Measurements from ENCODE around the gene ERN2. TPM values are rescaled to one million over a fixed set of nuclear protein-coding genes. Genes with fewer than 3 reads are reported as not detected.

ERN2 gene
- total and polyA plus RNA-seq, 5 experiments from 2014 or later, result not detected

DNA sequence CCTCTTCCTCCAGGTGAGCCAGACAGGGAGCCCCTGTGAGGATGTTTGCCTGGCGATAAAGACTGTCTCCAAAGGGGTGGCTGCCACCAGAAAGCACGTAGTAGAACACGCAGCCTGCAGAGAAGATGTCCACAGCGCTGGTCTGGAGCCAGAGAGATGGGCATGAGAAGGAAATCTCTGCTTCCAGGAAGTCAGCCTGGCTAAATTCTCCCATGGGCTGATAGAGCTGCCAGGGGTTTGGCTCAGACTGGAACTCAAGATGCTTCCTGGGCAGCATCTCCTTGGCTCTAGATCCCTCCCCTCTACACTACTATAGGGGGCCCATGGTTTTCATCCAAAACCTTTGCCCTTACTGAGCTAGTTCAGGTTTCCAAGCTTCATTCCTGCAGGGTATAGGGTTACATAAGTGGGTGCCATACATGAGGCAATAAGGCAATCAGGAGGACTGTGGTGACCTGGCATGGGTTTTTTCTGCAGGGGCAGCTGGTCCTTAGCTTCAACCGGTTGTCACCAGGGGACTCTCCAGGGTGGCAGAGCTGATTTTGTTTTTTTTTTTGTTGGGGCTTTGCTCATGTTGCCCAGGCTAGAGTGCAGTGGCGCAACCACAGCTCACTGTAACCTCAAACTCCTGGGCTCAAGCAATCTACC is 20.7 kb downstream of the ERN2 start:
- H3K27me3 Mint-ChIP-seq, result peaks cover 0 to 4% (median 0%) of the 10 kb centered on the region in 5 donors
- DNase-seq (no peak), ATAC-seq (no peak)
- no peaks in the 10 kb centered on the region for H3K9me3 Mint-ChIP-seq
- H3K36me3 Mint-ChIP-seq, result peaks cover 0 to 28% (median 8%) of the 10 kb centered on the region in 3 donors
- no peak overlapping the region for H3K4me3 Mint-ChIP-seq
- H3K4me1 Mint-ChIP-seq, result peaks cover 1 to 8% (median 7%) of the 10 kb centered on the region in 4 donors
- POLR2A ChIA-PET, result no interaction called here
- H3K27ac Mint-ChIP-seq, result no peak overlapping the region

DNA sequence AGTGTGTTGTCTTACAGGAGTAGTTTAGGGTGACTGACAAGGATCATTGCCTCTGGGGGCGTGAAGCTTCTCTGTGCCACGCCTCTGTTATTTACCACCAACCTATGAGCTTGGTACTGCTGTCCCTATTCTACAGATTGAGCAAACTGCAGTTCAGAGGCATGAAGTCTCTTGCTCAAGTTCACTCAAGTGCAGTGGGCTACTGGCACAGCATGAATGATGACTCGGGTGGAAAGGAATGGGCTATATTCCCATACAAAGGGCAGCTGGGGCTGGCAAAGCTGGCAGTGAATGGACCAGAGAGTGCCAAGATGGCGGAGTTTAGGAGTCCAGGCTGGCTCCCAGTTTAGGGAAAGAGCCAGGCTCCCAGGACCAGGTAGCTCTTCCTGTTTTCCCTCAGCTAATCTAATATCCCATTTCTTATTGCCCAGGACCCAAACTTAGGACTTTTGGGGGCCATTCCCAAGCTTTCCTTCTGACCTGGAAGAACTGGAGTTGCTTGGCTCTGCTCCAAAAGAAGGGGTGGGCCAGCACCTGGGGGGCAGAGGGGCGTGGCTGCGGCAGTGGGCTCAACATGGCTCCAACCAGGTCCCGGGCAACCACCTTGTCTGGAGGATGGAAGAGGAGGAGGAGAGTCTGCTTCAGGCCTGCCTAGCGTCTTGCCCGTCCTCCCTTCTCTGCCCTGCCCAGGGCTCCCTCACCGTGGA is 21.4 kb downstream of the ERN2 start:
- no peak for DNase-seq
- H3K4me3 Mint-ChIP-seq, result no peak overlapping the region
- POLR2A ChIA-PET, result no interaction called here
- H3K9me3 Mint-ChIP-seq, result no peaks in the 10 kb centered on the region
- peaks cover 0 to 34% (median 12%) of the 10 kb centered on the region in 3 donors for H3K36me3 Mint-ChIP-seq
- H3K27ac Mint-ChIP-seq, result no peak overlapping the region
- no peak for ATAC-seq
- peaks cover 0 to 4% (median 0%) of the 10 kb centered on the region in 5 donors for H3K27me3 Mint-ChIP-seq
- H3K4me1 Mint-ChIP-seq, result peaks cover 1 to 8% (median 7%) of the 10 kb centered on the region in 4 donors

GRCh38 chr16:23690771-23691482 is 22.1 kb downstream of the ERN2 start:
- Mint-ChIP-seq H3K4me3 (no peak overlapping the region), H3K9me3 (no peaks in the 10 kb centered on the region), H3K27me3 (peaks cover 0 to 4% (median 0%) of the 10 kb centered on the region in 5 donors), H3K4me1 (peaks cover 1 to 8% (median 7%) of the 10 kb centered on the region in 4 donors), H3K27ac (no peak overlapping the region), H3K36me3 (peaks cover 0 to 37% (median 12%) of the 10 kb centered on the region in 3 donors)
- POLR2A ChIA-PET, result no interaction called here
- ATAC-seq (no peak), DNase-seq (no peak)

- peaks cover 0 to 46% (median 12%) of the 10 kb centered on the region in 3 donors for H3K36me3 Mint-ChIP-seq
These were observed 23.4 kb downstream of the ERN2 start for GRCh38 chr16:23689442-23690187.

GRCh38 chr16:23687034-23687808 is 25.8 kb downstream of the ERN2 start:
- H3K4me3 Mint-ChIP-seq, result no peak overlapping the region
- no peaks in the 10 kb centered on the region for H3K9me3 Mint-ChIP-seq
- POLR2A ChIA-PET, result no interaction called here
- H3K36me3 Mint-ChIP-seq, result peaks cover 0 to 60% (median 14%) of the 10 kb centered on the region in 3 donors
- no peaks in the 10 kb centered on the region for H3K27me3 Mint-ChIP-seq
- ATAC-seq (no peak), DNase-seq (no peak)
- H3K4me1 Mint-ChIP-seq, result no peaks in the 10 kb centered on the region
- H3K27ac Mint-ChIP-seq, result peak overlapping the region in 1 of 10 donors; percentile 24

More at GRCh38 chr16:23689442-23690187, 23.4 kb downstream of the ERN2 start:
- ATAC-seq (no peak), DNase-seq (no peak)
- H3K9me3 Mint-ChIP-seq, result no peaks in the 10 kb centered on the region
- no peak overlapping the region for H3K4me3 Mint-ChIP-seq
- peaks cover 0 to 3% (median 0%) of the 10 kb centered on the region in 5 donors for H3K27me3 Mint-ChIP-seq
- POLR2A ChIA-PET, result no interaction called here
- H3K4me1 Mint-ChIP-seq, result peaks cover 0 to 4% (median 2%) of the 10 kb centered on the region in 4 donors
- H3K27ac Mint-ChIP-seq, result no peak overlapping the region

GRCh38 chr16:23683487-23683886 is 29.5 kb downstream of the ERN2 start:
- POLR2A ChIA-PET, result no interaction called here
- peaks cover 0 to 54% (median 7%) of the 10 kb centered on the region in 3 donors for H3K36me3 Mint-ChIP-seq

GRCh38 chr16:23682181-23682580 is 30.8 kb downstream of the ERN2 start:
- peaks cover 5 to 19% (median 16%) of the 10 kb centered on the region in 4 donors for H3K4me1 Mint-ChIP-seq
- DNase-seq (no peak), ATAC-seq (no peak)
- peaks cover 0 to 4% (median 0%) of the 10 kb centered on the region in 5 donors for H3K27me3 Mint-ChIP-seq
- POLR2A ChIA-PET, result no interaction called here
- H3K36me3 Mint-ChIP-seq, result peaks cover 0 to 44% (median 4%) of the 10 kb centered on the region in 3 donors
- H3K9me3 Mint-ChIP-seq, result no peaks in the 10 kb centered on the region
- H3K4me3 Mint-ChIP-seq, result no peak overlapping the region
- no peak overlapping the region for H3K27ac Mint-ChIP-seq

More at GRCh38 chr16:23683487-23683886, 29.5 kb downstream of the ERN2 start:
- Mint-ChIP-seq H3K27me3 (peaks cover 0 to 4% (median 0%) of the 10 kb centered on the region in 5 donors), H3K4me1 (peaks cover 3 to 13% (median 9%) of the 10 kb centered on the region in 4 donors), H3K27ac (no peak overlapping the region), H3K4me3 (no peak overlapping the region), H3K9me3 (no peaks in the 10 kb centered on the region)
- no peak for ATAC-seq
- no peak for DNase-seq

DNA sequence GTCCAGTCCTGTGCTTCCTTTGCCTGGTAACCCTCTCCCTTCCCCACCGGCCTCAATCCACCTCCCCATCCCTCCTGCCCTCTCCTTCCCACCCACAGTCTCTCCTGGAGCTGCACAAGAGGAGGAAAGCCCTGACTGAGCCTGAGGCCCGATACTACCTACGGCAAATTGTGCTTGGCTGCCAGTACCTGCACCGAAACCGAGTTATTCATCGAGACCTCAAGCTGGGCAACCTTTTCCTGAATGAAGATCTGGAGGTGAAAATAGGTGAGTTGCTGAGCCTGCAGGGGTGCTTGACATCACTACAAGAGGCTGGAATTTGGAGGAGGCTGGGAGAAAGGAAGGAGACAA is 33.1 kb downstream of the ERN2 start:
- peaks cover 7 to 19% (median 17%) of the 10 kb centered on the region in 4 donors for H3K4me1 Mint-ChIP-seq
- H3K36me3 Mint-ChIP-seq, result peaks cover 0 to 29% (median 3%) of the 10 kb centered on the region in 3 donors
- peaks cover 0 to 4% (median 0%) of the 10 kb centered on the region in 5 donors for H3K27me3 Mint-ChIP-seq
- no peak for ATAC-seq
- no peak for DNase-seq
- H3K9me3 Mint-ChIP-seq, result no peaks in the 10 kb centered on the region
- POLR2A ChIA-PET, result no interaction called here
- H3K4me3 Mint-ChIP-seq, result peak overlapping the region in 7 of 10 donors; percentile 4 to 86 (median 48)
- no peak overlapping the region for H3K27ac Mint-ChIP-seq

DNA sequence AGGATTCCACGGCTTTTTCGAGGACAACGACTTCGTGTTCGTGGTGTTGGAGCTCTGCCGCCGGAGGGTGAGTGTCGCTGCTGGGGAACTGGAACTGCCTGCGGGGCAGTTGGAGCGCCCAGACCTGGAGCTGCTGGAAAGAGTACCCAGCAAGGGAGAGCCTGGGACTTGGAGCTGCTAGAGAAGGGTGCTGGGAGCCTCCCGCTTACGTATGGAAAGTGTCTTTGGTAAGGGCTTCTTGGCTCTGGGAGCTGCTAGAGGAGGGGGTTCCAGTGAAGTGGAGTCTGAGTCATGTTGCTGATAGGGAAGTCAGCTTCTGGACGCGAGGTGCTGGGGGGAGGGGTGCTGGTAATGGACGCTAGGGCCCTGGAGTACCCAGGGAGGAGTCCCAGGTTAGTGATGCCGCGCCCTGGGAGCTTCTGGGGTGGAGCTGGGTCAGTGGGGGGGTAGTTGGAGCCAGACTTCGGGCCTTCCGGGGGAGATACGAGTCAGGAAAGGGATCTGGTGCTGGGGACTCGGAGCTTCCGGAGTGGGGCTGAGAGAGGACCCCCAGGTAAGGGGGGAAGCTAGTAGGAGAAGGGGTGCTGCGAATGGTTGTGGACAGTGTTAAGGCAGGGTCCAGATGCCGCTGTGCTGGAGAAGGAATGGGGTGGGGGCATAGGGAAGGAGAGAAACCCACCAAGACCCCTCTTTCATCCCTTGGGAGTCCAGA is 33.6 kb downstream of the ERN2 start:
- DNase-seq, result no peak
- no peak for ATAC-seq
- POLR2A ChIA-PET, result no interaction called here
- Mint-ChIP-seq H3K27ac (peak overlapping the region in 1 of 10 donors; percentile 15), H3K27me3 (peaks cover 0 to 4% (median 0%) of the 10 kb centered on the region in 5 donors), H3K9me3 (no peaks in the 10 kb centered on the region), H3K36me3 (peaks cover 0 to 27% (median 4%) of the 10 kb centered on the region in 3 donors), H3K4me3 (peak overlapping the region; percentile 60 to 90 (median 80)), H3K4me1 (peaks cover 7 to 19% (median 17%) of the 10 kb centered on the region in 4 donors)

- Mint-ChIP-seq H3K4me3 (peak within 1 kb of the TSS; percentile 78 to 90 (median 86)), H3K27me3 (peaks cover 0 to 4% (median 0%) of the 10 kb centered on the region in 5 donors), H3K36me3 (peaks cover 0 to 26% (median 4%) of the 10 kb centered on the region in 3 donors), H3K9me3 (no peaks in the 10 kb centered on the region), H3K27ac (peak within 1 kb of the TSS in 7 of 10 donors; percentile 20 to 76 (median 56)), H3K4me1 (peaks cover 7 to 19% (median 17%) of the 10 kb centered on the region in 4 donors)
- POLR2A ChIA-PET, result no interaction called here
- ATAC-seq (peak; percentile 98 to 100), DNase-seq (peak; percentile 34 to 75 (median 54))
These were observed 34.4 kb downstream of the ERN2 start, which contains the start of gene PLK1 for GRCh38 chr16:23678430-23679273. Gene PLK1, plus strand, starts transcription at chr16:23678889. Its CDS starts 44 bp downstream, at chr16:23678933.

Measured in naive thymus-derived CD8-positive, alpha-beta T cell (primary cell).